ENCODE results near the gene PLEKHG3.

GRCh38 chr14:64713677-64714076 is 9.5 kb downstream of the PLEKHG3 start:
- TF ChIP-seq, protein P1, sequence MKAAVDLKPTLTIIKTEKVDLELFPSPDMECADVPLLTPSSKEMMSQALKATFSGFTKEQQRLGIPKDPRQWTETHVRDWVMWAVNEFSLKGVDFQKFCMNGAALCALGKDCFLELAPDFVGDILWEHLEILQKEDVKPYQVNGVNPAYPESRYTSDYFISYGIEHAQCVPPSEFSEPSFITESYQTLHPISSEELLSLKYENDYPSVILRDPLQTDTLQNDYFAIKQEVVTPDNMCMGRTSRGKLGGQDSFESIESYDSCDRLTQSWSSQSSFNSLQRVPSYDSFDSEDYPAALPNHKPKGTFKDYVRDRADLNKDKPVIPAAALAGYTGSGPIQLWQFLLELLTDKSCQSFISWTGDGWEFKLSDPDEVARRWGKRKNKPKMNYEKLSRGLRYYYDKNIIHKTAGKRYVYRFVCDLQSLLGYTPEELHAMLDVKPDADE (IDR thresholded peaks at IDR 0.05), result no peak
- TF ChIP-seq CREB1 (CRISPR knock-in tag; IDR thresholded peaks at IDR 0.05; ENCODE audit: low read depth), result no peak
- no peak for TF ChIP-seq CTCF (conservative IDR thresholded peaks at IDR 0.05; ENCODE audit: low read depth in 2 of 2)
- no peak for TF ChIP-seq EZH2 (IDR thresholded peaks at IDR 0.05; ENCODE audit: low read depth, unreplicated experiment)
- no peak for TF ChIP-seq REST (IDR thresholded peaks at IDR 0.05; ENCODE audit: unreplicated experiment)
- TF ChIP-seq ZNF462 (CRISPR knock-in tag; IDR thresholded peaks at IDR 0.05), result no peak
- no peak for TF ChIP-seq POLR2AphosphoS5 (IDR thresholded peaks at IDR 0.05; ENCODE audit: low read depth)
- TF ChIP-seq ZNF331 (CRISPR knock-in tag; IDR thresholded peaks at IDR 0.05; ENCODE audit: low read depth), result no peak
- TF ChIP-seq STAT1 (IDR thresholded peaks at IDR 0.05; ENCODE audit: unreplicated experiment), result no peak
- TF ChIP-seq EZH2phosphoT487 (IDR thresholded peaks at IDR 0.05; ENCODE audit: unreplicated experiment), result no peak
- no peak for TF ChIP-seq ZNF114 (CRISPR knock-in tag; IDR thresholded peaks at IDR 0.05)
- TF ChIP-seq JUNB (IDR thresholded peaks at IDR 0.05; ENCODE audit: unreplicated experiment), result no peak
